Measurements from ENCODE around the gene FBXL13.
"Not testable (repeated sequence)": the region's sequence is repeated elsewhere in the genome, so short reads cannot be mapped to it uniquely, and the experiment has no call there.

Gene FBXL13

DNA sequence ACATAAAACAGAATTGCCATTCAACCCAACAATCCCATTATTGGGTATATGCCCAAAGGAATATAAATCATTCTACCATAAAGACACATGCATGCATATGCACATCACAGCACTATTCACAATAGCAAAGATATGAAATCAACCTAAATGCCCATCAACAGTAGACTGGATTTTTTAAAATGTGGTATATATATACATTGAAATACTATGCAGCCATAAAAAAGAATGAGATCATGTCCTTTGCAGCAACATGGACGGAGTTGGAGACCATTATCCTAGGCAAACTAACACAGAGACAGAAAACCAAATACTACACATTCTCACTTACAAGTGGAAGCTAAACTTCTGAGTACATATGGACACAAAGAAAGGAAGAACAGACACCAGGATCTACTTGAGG is 51.0 kb downstream of the FBXL13 start:
- DNase-seq (ENCODE audit: low read depth) = not testable (repeated sequence)

- DNase-seq (ENCODE audit: low read depth) = not testable (repeated sequence)
Observed at GRCh38 chr7:103021490-103021889, 53.1 kb downstream of the FBXL13 start.

DNA sequence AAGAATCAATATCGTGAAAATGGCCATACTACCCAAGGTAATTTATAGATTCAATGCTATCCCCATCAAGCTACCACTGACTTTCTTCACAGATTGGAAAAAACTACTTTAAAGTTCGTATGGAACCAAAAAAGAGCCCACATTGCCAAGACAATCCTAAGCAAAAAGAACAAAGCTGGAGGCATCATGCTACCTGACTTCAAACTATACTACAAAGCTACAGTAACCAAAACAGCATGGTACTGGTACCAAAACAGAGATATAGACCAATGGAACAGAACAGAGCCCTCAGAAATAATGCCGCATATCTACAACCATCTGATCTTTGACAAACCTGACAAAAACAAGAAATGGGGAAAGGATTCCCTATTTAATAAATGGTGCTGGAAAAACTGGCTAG is 53.7 kb downstream of the FBXL13 start:
- DNase-seq (ENCODE audit: low read depth) = not testable (repeated sequence)

- DNase-seq (ENCODE audit: low read depth) = not testable (repeated sequence)
Observed at GRCh38 chr7:103018295-103018694, 56.3 kb downstream of the FBXL13 start.

DNA sequence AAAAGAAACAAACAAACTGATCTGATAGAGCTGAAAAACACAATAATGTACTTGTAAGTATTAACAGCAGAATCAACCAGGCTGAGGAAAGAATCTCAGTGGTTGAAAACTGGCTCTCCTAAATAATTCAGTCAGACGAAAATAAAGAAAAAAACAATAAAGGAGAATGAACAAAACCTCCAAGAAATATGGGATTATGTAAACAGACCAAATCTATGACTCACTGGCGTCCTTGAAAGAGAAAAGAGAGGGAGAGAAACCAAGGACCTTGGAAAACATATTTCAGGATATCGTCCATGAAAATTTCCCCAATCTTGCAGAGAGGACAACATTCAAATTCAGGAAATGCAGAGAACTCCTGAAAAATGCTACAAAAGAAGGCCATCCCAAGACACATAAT is 62.9 kb downstream of the FBXL13 start:
- peak; percentile 22 for DNase-seq (ENCODE audit: low read depth)

DNA sequence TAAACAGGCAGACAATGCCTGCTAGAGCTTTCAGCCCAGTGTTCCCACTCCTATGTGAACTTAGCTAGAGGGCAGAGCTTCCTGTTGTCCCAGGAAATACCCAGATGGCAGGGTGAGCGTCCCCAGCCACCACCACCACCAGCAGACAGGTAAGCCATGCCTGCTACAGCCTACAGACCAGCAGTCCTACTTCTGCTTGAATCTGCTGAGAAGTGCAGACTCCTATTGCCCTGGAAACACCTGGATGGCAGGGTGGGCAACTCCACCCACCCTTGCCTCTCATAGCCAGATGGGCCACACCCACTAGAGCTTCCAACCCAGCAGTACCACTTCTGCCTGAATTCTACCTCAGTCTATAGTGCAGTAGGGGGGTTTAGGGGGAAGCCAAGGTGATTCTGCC is 64.4 kb downstream of the FBXL13 start:
- DNase-seq (ENCODE audit: low read depth) = no peak

GRCh38 chr7:103009466-103010185 is 65.0 kb downstream of the FBXL13 start:
- no peak for DNase-seq (ENCODE audit: low read depth)

GRCh38 chr7:103003004-103003403 is 71.6 kb downstream of the FBXL13 start:
- DNase-seq (ENCODE audit: low read depth) = no peak

- DNase-seq (ENCODE audit: low read depth) = no peak
Observed at GRCh38 chr7:103001210-103001609, 73.4 kb downstream of the FBXL13 start.

DNA sequence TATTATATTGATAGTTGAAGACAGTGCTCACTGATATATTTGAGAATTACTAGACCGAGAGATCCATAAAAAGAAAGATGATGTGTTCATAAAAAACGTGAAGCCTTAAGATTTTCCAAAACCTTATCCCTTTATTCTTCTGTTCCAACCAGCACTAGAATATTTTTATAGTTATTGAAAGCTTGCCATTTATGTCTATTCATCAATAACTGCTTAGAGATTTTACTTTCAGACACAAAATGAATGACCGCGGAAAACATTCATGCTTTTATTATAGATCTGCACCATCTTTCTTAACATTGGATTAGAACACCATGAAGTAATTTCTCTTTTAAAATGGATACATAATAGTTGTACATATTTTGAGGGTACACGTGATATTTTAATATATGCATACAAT is 77.6 kb downstream of the FBXL13 start:
- no peak for DNase-seq (ENCODE audit: low read depth)

GRCh38 chr7:102995609-102996008 is 79.0 kb downstream of the FBXL13 start:
- DNase-seq (ENCODE audit: low read depth) = not testable (repeated sequence)

DNA sequence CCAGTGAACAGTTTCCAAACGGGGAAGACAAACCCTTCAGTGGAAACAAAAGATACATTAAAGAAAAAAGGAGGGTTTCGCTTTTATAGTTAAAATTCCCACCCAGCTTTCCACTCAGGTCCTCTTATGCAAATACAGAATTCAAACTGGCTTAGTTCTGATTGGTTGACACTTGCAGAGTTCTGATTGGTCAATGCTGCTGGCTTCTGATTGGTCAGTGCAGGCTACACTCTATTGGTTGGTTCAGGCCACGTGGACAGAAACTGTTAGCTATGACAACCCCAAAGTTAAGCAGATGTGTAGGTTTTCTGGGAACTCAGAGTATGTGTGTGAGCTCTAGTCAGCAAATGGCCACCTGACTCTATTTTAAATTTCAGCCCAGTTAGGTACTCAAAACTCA is 80.0 kb downstream of the FBXL13 start:
- DNase-seq (ENCODE audit: low read depth) = no peak

GRCh38 chr7:102993718-102994029 is 80.9 kb downstream of the FBXL13 start:
- DNase-seq (ENCODE audit: low read depth) = no peak

- peak; percentile 82 for DNase-seq (ENCODE audit: low read depth)
Observed at GRCh38 chr7:102992938-102993717, 81.5 kb downstream of the FBXL13 start.

DNA sequence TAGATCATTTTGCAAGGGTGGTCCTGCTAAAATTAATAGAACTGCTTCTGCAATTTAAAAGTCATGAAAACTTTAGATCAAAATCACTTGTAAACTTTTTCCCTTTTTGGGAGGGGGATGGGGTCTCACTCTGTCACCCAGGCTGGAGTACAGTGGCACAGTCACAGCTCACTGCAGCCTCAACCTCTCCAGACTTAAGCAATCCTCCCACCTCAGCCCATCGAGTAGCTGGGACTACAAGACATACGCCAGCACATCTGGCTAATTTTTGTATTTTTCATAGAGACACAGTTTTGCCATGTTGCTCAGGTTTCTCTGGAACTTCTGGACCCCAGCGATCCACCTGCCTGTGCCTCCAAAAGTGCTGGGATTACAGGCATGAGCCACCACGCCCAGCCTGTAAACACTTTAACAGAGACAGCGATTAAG is 82.1 kb downstream of the FBXL13 start:
- DNase-seq (ENCODE audit: low read depth) = no peak

GRCh38 chr7:102991540-102992214 is 82.9 kb downstream of the FBXL13 start:
- peak; percentile 96 for DNase-seq (ENCODE audit: low read depth)

GRCh38 chr7:102991077-102991539 is 83.5 kb downstream of the FBXL13 start:
- DNase-seq (ENCODE audit: low read depth) = no peak

- DNase-seq (ENCODE audit: low read depth) = no peak
Observed at GRCh38 chr7:102990642-102991041, 84.0 kb downstream of the FBXL13 start.

DNA sequence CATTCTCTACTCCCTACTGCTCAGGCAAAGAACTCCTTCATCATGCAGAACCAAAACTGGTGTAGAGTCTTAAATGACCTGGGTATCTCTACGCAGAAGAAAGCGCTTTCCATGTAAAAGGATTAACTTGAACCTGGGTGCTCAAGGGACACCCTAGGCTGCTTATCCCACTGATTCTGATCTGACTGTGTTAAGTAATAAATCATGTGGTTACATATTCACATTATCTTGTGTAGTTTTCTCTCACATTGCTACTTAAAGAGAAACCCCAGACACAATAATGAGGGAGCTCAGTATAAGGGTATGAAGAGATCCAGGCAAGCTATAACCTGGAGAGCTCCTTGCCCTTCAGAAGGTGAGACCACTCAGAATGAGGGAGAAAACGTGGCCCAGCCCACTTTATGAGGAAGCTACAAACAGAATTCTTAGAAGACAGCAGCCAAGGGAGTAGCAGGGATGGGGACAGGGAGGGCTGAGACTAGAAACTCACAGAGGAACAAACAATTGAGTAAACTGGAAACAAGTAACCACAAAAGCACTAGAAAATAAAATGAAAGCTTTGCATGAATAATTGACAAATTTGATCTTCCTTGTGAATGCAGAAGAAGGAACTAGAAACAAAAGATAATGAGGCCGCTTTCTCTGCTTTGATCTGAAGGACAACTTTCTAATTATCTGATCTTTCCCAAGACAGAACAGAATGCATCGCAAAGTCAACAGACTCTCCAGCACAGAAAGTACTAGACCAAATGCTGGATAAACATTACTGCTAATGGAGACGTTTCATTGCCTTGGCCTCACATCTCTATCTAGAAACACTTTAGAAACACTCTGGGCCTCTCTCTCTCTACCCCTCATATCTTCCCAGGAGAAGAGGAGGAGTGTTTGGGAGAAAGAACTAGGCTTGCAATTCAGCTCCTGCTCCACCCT is 85.7 kb downstream of the FBXL13 start:
- no peak for DNase-seq (ENCODE audit: low read depth)

DNA sequence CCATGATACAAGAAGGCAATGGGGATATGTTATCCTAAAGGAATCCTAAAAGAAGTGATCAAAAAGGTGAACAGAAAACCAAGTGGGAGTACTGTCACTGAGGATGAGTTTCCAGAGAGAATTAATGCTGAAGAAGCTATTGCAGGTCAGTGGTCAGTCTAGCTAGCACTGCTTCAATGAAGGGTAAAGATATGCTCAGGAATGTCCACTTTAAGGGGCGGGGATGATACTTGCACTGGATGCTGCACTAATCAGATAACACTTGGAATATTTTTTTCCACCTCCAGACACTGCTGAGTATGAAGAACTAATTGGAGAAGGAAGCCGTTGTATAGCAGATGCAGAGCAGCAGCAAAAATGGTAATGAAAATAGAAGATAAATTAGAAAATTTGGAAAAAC is 86.5 kb downstream of the FBXL13 start:
- DNase-seq (ENCODE audit: low read depth) = no peak

- DNase-seq (ENCODE audit: low read depth) = no peak
Observed at GRCh38 chr7:102985176-102985783, 89.3 kb downstream of the FBXL13 start.
